Jurkat, Clone E6-1 (cell line): ENCODE measurements around the gene SUPT20H.
"Not testable (repeated sequence)": the region's sequence is repeated elsewhere in the genome, so short reads cannot be mapped to it uniquely, and the experiment has no call there.

Source experiments
- DNase-seq: peaks from one replicate; pipeline ENCODE4 v3.0.0-alpha.2; 2011; ENCODE audit warnings: low read depth, low spot score
- H3K4me3 ChIP-seq: 2 replicates; pipeline ENCODE4 v1.5.1; 2011; ENCODE audit warnings: mild to moderate bottlenecking, low read length, control low read depth, moderate library complexity

Gene SUPT20H

GRCh38 chr13:37072024-37072423 is 12.5 kb upstream of the SUPT20H start:
- DNase-seq = no peak
- no peak overlapping the region for H3K4me3 ChIP-seq

DNA sequence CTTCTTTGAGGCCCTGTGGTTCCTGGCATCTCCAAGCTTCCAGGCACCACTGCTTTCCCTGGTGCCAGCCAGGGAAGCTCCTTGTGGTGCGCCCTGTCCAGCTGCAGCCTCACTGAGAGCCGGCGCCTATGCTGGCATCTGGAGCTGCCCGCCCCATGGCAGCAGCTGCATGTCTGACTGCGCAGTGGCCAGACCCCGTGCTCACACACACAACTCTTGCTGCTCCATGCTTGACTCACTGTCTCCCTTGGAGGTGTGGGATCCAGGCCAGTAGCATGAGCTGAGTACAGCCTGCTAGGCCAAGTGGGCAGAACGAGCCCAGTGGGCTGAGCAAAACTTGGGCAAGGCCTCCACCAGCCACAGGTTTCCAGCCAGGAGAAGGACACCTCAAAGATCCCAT is 11.5 kb upstream of the SUPT20H start:
- DNase-seq = no peak
- no peak overlapping the region for H3K4me3 ChIP-seq

- H3K4me3 ChIP-seq = no peak overlapping the region
- DNase-seq = no peak
These were observed 10.7 kb upstream of the SUPT20H start for GRCh38 chr13:37070145-37070695.

DNA sequence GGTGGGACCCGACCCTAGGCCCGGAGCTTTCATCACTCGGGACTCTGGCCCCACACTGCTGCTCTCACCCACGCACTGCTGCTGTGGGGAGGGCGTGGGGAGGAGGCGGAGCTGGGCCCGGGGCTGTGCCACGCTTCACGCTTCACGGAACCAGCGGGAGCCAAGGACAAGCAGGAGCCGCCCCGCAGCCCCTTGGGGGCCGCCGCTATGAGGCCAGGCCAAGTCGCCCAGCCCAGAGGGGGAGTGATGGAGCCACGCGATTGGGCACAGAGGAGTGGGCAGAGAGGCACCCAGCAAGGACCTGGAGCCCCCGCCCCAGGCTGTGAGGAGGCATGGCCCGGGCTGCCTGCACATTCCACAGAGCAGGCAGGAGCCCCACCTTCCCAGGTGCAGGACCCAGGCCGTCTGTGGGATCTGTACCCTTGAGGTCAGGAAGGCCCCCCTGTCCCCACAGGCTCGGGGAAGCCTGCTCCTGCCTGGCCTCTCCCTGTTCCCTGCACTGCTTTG is 10.2 kb upstream of the SUPT20H start:
- no peak for DNase-seq
- no peak overlapping the region for H3K4me3 ChIP-seq

GRCh38 chr13:37068962-37069361 is 9.5 kb upstream of the SUPT20H start:
- DNase-seq = no peak
- H3K4me3 ChIP-seq = no peak overlapping the region

DNA sequence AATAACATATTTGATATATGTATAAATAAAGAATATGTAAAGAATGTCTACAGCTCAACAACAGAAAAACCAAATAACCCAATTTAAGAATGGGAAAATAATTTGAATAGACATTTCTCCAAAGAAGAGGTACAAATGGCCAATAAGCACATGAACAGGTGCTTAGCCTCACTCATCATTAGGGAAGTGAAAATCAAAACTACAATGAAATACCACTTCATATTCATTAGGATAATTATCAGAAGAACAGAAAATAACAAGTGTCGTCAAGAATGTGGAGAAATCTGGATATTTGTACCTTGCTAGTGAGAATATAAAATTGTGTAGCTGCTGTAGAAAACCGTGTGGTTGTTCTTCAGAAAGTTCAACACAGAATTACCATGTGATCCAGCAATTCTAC is 8.4 kb upstream of the SUPT20H start:
- H3K4me3 ChIP-seq = no peak overlapping the region
- no peak for DNase-seq

DNA sequence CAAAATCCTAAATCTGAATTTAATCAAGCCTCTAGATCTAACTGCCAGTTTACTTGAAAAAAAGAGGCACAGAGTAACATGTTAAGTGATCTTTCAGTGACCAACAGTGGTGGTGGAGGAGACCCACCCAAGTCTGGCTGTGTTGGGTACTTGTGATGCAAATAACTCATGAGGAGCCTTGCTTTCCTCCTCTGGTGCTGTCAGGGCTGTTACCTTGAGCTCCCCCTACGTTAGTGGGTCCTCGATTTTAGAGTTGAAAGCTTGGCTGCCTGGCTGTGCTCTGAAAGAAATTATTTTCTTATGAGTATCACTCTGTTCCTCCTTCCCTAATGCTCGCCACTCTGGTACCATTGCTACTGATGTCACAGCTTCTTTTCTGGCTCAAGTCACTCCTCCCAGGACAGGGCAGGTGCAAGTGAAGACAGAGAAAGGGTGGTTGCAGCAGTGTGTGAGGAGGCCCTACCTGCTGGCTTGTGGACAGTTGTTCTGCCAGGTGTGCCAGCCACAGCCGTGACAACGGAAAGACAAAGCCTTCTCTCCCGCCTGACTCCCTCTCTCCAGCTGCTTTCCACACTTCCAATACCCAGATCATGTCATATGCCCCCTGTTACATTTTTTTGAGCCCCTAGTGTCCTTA is 6.5 kb upstream of the SUPT20H start:
- DNase-seq = no peak
- H3K4me3 ChIP-seq = no peak overlapping the region

DNA sequence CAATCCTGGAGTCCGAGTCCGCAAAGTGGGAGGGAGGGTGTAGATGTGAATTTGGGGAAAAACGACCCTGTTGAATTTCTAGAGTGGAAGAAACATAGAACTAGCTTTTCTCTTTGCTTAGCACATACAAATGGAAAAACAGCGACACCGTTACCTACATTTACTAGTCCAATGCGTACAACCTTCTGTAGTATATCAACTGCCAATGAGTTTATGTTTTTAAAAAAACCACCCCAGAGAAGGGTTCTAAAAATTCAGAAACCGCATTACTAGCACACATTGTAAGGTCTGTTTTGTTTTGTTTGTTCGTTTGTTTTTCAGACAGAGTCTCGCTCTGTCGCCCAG is 332 bp upstream of the SUPT20H start:
- DNase-seq = no peak
- peak overlapping the region; percentile 91 for H3K4me3 ChIP-seq

DNA sequence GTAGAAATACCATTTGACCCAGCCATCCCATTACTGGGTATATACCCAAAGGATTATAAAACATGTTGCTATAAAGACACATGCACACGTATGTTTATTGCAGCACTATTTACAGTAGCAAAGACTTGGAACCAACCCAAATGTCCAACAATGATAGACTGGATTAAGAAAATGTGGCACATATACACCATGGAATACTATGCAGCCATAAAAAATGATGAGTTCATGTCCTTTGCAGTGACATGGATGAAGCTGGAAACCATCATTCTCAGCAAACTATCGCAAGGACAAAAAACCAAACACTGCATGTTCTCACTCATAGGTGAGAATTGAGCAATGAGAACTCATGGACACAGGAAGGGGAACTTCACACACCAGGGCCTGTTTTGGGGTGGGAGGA is 3.3 kb downstream of the SUPT20H start:
- not testable (repeated sequence) for DNase-seq, H3K4me3 ChIP-seq

DNA sequence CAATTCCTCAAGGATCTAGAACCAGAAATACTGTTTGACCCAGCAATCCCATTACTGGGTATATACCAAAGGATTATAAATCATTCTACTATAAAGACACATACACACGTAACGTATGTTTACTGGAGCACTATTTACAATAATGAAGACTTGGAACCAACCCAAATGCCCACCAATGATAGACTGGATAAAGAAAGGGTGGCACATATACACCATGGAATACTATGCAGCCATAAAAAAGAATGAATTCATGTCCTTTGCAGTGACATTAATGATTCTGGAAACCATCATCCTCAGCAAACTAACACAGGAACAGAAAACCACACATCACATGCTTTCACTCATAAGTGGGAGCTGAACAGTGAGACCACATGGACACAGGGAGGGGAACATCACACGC is 6.4 kb downstream of the SUPT20H start:
- DNase-seq, H3K4me3 ChIP-seq: not testable (repeated sequence)

DNA sequence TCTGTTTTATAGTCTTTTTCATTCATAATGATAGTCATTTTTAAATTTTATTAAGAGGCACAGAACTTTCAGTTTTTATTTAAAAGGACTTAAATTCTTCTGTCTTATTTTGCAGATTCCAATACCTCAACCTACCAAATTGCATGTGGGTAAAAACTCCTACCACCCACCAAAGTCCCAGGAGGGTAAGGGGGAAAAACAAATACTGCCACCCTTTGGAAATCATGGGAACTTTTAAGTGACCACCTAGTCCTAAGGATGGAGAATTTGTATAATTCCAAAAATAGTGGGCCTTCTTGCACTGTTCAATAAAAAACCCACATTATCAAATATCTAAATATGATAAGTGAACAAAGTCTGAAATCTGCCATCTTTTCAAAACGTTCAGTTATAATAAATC is 9.7 kb downstream of the SUPT20H start:
- H3K4me3 ChIP-seq = no peak overlapping the region
- no peak for DNase-seq

GRCh38 chr13:37047846-37048245 is 11.6 kb downstream of the SUPT20H start:
- no peak for DNase-seq
- no peak overlapping the region for H3K4me3 ChIP-seq

DNA sequence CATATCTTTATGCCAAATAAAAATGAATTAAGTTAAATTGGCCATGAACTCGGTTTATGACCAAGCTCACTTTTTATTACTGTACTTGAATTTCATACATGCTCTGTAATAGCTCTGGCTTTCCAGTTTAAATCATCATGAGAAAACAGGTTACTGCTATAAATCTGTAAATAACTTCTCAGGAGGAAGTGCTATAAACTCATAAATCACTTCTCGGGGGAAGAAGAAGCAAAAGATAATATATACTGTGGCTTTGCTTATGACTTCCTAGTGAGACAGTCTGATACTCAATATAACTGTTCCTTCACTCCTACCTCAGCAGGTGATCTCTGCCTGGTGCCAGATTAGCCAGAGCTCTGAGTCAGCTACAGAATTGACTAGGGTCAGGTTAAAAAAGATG is 12.5 kb downstream of the SUPT20H start:
- DNase-seq = no peak
- H3K4me3 ChIP-seq = no peak overlapping the region

GRCh38 chr13:37046062-37046461 is 13.4 kb downstream of the SUPT20H start:
- no peak overlapping the region for H3K4me3 ChIP-seq
- no peak for DNase-seq

- no peak for DNase-seq
- H3K4me3 ChIP-seq = no peak overlapping the region
These were observed 18.7 kb downstream of the SUPT20H start for GRCh38 chr13:37040789-37041188.

DNA sequence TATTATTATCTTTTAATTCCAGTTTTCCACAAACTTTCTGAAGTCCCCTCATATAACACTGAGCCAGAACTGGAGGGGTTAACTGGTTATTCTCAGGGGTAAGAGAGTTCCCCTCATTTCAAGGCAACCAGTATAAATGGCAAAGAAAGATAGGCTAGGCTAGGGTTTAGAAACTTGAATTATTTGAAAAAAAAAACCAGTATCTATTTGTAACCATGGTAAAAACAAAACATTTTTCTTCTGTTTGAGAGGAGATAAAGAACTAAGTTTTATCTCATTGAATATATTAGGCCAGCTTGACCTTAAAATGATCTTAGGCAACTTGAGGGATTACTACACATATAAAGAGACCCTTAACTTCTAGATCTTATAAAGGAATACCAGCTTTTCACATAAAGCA is 19.6 kb downstream of the SUPT20H start:
- DNase-seq = no peak
- H3K4me3 ChIP-seq = no peak overlapping the region

DNA sequence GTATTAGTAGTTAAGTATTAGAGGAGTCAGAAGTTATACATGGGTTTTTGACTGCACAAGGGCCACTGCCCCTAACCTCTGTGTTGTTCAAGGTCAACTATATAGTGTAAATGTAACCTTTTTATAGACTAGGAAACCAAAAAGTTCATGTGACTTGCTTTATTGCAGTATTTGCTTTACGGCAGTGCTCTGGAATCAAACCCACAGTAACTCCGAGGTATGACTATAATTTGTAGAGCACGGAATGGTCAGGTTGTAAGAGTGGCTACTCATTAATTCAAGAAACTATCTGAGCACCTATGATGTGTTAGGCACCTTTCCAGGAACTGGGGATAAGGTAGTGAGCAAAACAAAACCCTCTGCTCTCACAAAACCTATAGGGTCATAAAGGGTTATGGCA is 22.2 kb downstream of the SUPT20H start:
- no peak overlapping the region for H3K4me3 ChIP-seq
- no peak for DNase-seq

GRCh38 chr13:37029617-37030016 is 29.9 kb downstream of the SUPT20H start:
- DNase-seq = no peak
- H3K4me3 ChIP-seq = no peak overlapping the region

DNA sequence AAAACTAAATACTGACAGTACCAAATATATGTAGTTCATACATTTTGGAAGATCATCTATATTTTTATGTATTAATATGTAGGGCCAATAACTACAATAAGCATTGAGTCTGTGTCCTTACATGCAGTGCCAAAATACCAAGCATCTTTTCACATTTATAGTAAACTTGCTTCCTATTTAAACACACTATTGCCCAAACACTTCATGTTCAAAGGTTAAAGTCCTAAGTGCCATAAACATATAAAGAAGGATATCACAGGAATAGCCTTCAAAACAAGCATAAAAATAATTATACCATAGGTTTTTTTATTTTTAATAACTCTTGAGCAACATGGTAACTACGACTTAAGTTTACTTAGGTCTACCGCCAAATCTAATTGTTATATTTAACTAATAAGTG is 31.8 kb downstream of the SUPT20H start:
- no peak for DNase-seq
- no peak overlapping the region for H3K4me3 ChIP-seq

- DNase-seq = no peak
- no peak overlapping the region for H3K4me3 ChIP-seq
These were observed 32.7 kb downstream of the SUPT20H start for GRCh38 chr13:37026771-37027170.

GRCh38 chr13:37023871-37024270 is 35.6 kb downstream of the SUPT20H start:
- no peak overlapping the region for H3K4me3 ChIP-seq
- DNase-seq = no peak
